HepG2 (cell line): ENCODE results near the gene GALNTL6. TPM values are rescaled to one million over a fixed set of nuclear protein-coding genes. Genes with fewer than 3 reads are reported as not detected.

Experiments used
- ATAC-seq: fragments of 200-7000 bp; cut with Tn5 transposase; 3 replicates; pipeline ENCODE4 v1.9.1; 2020; ENCODE audit warnings: mild to moderate bottlenecking, moderate library complexity
- BruUV-seq: library from RNA; stranded (reverse); fragments of 400-500 nt; replicated peaks from 2 replicates; lab custom pipeline; 2021; lab: Mats Ljungman, UMichigan
- CTCF ChIA-PET: fragments of 300-600 bp; formaldehyde crosslinking; extraction: SDS; loops from one replicate; lab custom pipeline; 2021; ENCODE audit warnings: low total read pairs, inconsistent platforms, low intra/inter-chr PET ratio; lab: Yijun Ruan, JAX
- POLR2A ChIA-PET: fragments of 350-600 bp; sonication (Branson Sonifier 250); formaldehyde crosslinking; loops from one replicate; lab custom pipeline; 2020; ENCODE audit warnings: antibody characterized with exemption, inconsistent platforms; lab: Yijun Ruan, JAX
- DNase-seq: peaks from one replicate; pipeline ENCODE4 v3.0.0-alpha.2; 2015; ENCODE audit warnings: low spot score
- FAIRE-seq: peaks from 3 replicates; lab custom pipeline; 2011; peaks lifted over from hg19 to GRCh38; lab: Jason Lieb, UNC
- H2AFZ ChIP-seq: one replicate; pipeline ENCODE4 v1.6.1; 2011; ENCODE audit warnings: low read length, inconsistent platforms
- H3K27ac ChIP-seq: fragments of 300-600 bp; 3 replicates; pipeline ENCODE4 v1.8.0; 2011; ENCODE audit warnings: mixed run types, mild to moderate bottlenecking, mixed read lengths, low read length, inconsistent platforms; ENCODE audit not compliant: insufficient read depth; ENCODE audit errors: extremely low read length
- H3K27me3 ChIP-seq, 2 experiments: fragments of 200-600 bp in 1 of 2; 2 replicates in 1 of 2; 3 replicates in 1 of 2; pipeline versions ENCODE4 v1.6.0 to v1.8.0; 2011; ENCODE audit warnings: low read length in 2 of 2, mild to moderate bottlenecking in 2 of 2, moderate library complexity in 2 of 2, inconsistent platforms in 1 of 2; ENCODE audit not compliant: insufficient read depth in 2 of 2, control insufficient read depth in 1 of 2
- H3K36me3 ChIP-seq, 2 experiments: fragments of 200-600 bp in 1 of 2; replicated peaks in 1 of 2; 2 replicates in 1 of 2; 3 replicates in 1 of 2; pipeline versions ENCODE4 v1.5.1 to v1.8.0; 2011; ENCODE audit warnings: low read length in 2 of 2, inconsistent platforms in 1 of 2; ENCODE audit not compliant: insufficient read depth in 2 of 2, control insufficient read depth in 1 of 2
- H3K4me1 ChIP-seq: 2 replicates; pipeline ENCODE4 v1.5.1; 2012; ENCODE audit warnings: low read length, inconsistent platforms; ENCODE audit not compliant: insufficient read depth
- H3K4me2 ChIP-seq: 2 replicates; pipeline ENCODE4 v1.6.0; 2011; ENCODE audit warnings: low read depth, low read length, inconsistent platforms
- H3K4me3 ChIP-seq, 3 experiments: fragments of 200-600 bp in 1 of 3; sonication (generic), shearing (Covaris generic) in 1 of 3; replicated peaks in 1 of 3; 2 replicates each; pipeline ENCODE4 v1.5.1; 2011 to 2016; ENCODE audit warnings: low read length in 3 of 3, inconsistent platforms in 2 of 3, low read depth in 2 of 3, mild to moderate bottlenecking in 2 of 3, control low read depth in 1 of 3, mixed read lengths in 1 of 3; ENCODE audit not compliant: insufficient read depth in 1 of 3
- H3K79me2 ChIP-seq: one replicate; pipeline ENCODE4 v1.6.1; 2011; ENCODE audit warnings: low read length, inconsistent platforms; ENCODE audit not compliant: insufficient read depth
- H3K9ac ChIP-seq: 2 replicates; pipeline ENCODE4 v1.6.0; 2011; ENCODE audit warnings: mild to moderate bottlenecking, low read depth, low read length, inconsistent platforms; ENCODE audit not compliant: insufficient read depth
- H3K9me3 ChIP-seq: 2 replicates; pipeline ENCODE4 v1.5.1; 2012; ENCODE audit warnings: mild to moderate bottlenecking, low read length
- H4K20me1 ChIP-seq: 2 replicates; pipeline ENCODE4 v1.6.0; 2011; ENCODE audit warnings: inconsistent platforms, mild to moderate bottlenecking, low read length, moderate library complexity; ENCODE audit not compliant: insufficient read depth
- ASH2L ChIP-seq: fragments of 300-600, 200-600 bp; sonication (generic); IDR thresholded peaks from 2 replicates; pipeline ENCODE4 v1.7.0; 2017; ENCODE audit warnings: low read depth, mild to moderate bottlenecking, moderate library complexity, mixed read lengths, low read length; ENCODE audit not compliant: insufficient read length
- ETS1 ChIP-seq: sonication (generic); formaldehyde crosslinking; IDR thresholded peaks from 2 replicates; pipeline ENCODE4 v1.4.0; 2020; ENCODE audit warnings: missing genetic modification reagents
- EZH2 ChIP-seq: conservative IDR thresholded peaks from 2 replicates; pipeline ENCODE4 v1.6.1; 2012; ENCODE audit warnings: mild to moderate bottlenecking, low read depth, low read length, moderate library complexity
- ISX ChIP-seq: sonication (generic); formaldehyde crosslinking; conservative IDR thresholded peaks from 2 replicates; pipeline ENCODE4 v1.5.0; 2020; ENCODE audit warnings: missing genetic modification reagents
- MEF2D ChIP-seq: sonication (generic); formaldehyde crosslinking; IDR thresholded peaks from 2 replicates; pipeline ENCODE4 v1.5.1; 2020; ENCODE audit warnings: mild to moderate bottlenecking, missing genetic modification reagents
- MTF2 ChIP-seq: sonication (generic); formaldehyde crosslinking; IDR thresholded peaks from 2 replicates; pipeline ENCODE4 v1.5.0; 2020; ENCODE audit warnings: missing genetic modification reagents, borderline replicate concordance
- NONO ChIP-seq, 2 experiments: fragments of 450-650 bp in 1 of 2; sonication (generic) in 1 of 2; formaldehyde crosslinking in 1 of 2; IDR thresholded peaks in 1 of 2; conservative IDR thresholded peaks in 1 of 2; 2 replicates each; pipeline versions ENCODE4 v1.6.1 to v1.8.0; 2017 to 2022; ENCODE audit warnings: mild to moderate bottlenecking in 1 of 2, missing genetic modification reagents in 1 of 2, moderate library complexity in 1 of 2
- PAXIP1 ChIP-seq: sonication (generic); formaldehyde crosslinking; conservative IDR thresholded peaks from 2 replicates; pipeline ENCODE4 v1.4.0; 2020; ENCODE audit warnings: mild to moderate bottlenecking, missing genetic modification reagents, moderate library complexity
- PHB2 ChIP-seq: fragments of 450-650 bp; IDR thresholded peaks from 2 replicates; pipeline ENCODE4 v1.6.1; 2018; ENCODE audit not compliant: partially characterized antibody
- RFX3 ChIP-seq: IDR thresholded peaks from 2 replicates; pipeline ENCODE4 v1.6.1; 2016; ENCODE audit warnings: missing biosample characterization, missing genetic modification reagents
- TFAP4 ChIP-seq: sonication (generic); IDR thresholded peaks from 2 replicates; pipeline ENCODE4 v1.6.1; 2016; ENCODE audit warnings: low read depth, borderline replicate concordance
- U2AF1 ChIP-seq: fragments of 200-400 bp; formaldehyde crosslinking; optimal IDR thresholded peaks from 2 replicates; pipeline ENCODE3; 2017; ENCODE audit warnings: mild to moderate bottlenecking, low read depth, low read length
- ZNF263 ChIP-seq: sonication (generic); formaldehyde crosslinking; IDR thresholded peaks from 2 replicates; pipeline ENCODE4 v1.4.0; 2020; ENCODE audit warnings: missing genetic modification reagents
- ZNF274 ChIP-seq: sonication (generic); formaldehyde crosslinking; IDR thresholded peaks from 2 replicates; pipeline ENCODE4 v1.5.1; 2020; ENCODE audit warnings: mild to moderate bottlenecking, missing genetic modification reagents
- ZNF292 ChIP-seq: sonication (generic); formaldehyde crosslinking; IDR thresholded peaks from 2 replicates; pipeline ENCODE4 v1.8.1; 2022; ENCODE audit warnings: mild to moderate bottlenecking, low read depth, missing genetic modification reagents, borderline replicate concordance
- ZNF749 ChIP-seq: sonication (generic); formaldehyde crosslinking; IDR thresholded peaks from 2 replicates; pipeline ENCODE4 v1.8.0; 2022; ENCODE audit warnings: mild to moderate bottlenecking, missing genetic modification reagents, moderate library complexity, borderline replicate concordance
- ZZZ3 ChIP-seq: sonication (generic); formaldehyde crosslinking; IDR thresholded peaks from 2 replicates; pipeline ENCODE4 v1.4.0; 2020; ENCODE audit warnings: missing genetic modification reagents, mild to moderate bottlenecking, borderline replicate concordance
- WGBS: methylation state at CpG from one replicate; pipeline ENCODE4 v1.1.6; 2017; ENCODE audit warnings: low lambda C conversion rate; 5-methylcytosine and 5-hydroxymethylcytosine counted together
- in situ Hi-C: cut with HindIII; loops from 2 replicates; pipeline ENCODE4 v1.10.0; 2017; ENCODE audit warnings: low pct_unique_long_range_greater_than_20kb; ENCODE audit not compliant: extremely low pct_ligation_motif_present
- intact Hi-C: fragments of 100-400 bp; cut with micrococcal nuclease; formaldehyde crosslinking; loops from one replicate; pipeline ENCODE4 v1.10.0; 2022; ENCODE audit not compliant: unreplicated experiment
- polyA plus RNA-seq, 8 experiments: library from polyadenylated mRNA; depleted of rRNA in 3 of 8; stranded (reverse) in 7 of 8; unstranded in 1 of 8; fragments of >200 nt; fragmentation: Illumina TruSeq in 4 of 8; extraction: Trizol in 4 of 8; gene quantifications; 2 replicates each; pipeline versions ENCODE4 v1.2.1 to v1.2.3, GENCODE V29; 2011 to 2016; ENCODE audit warnings: low read depth in 4 of 8, missing spikeins in 1 of 8, mixed read lengths in 1 of 8; ENCODE audit not compliant: insufficient read depth in 1 of 8
- total RNA-seq, 5 experiments: library from RNA; depleted of rRNA; stranded (reverse); fragments of >200 nt; fragmentation: Illumina TruSeq; extraction: Trizol; gene quantifications; 2 replicates each; pipeline ENCODE4 v1.2.3, GENCODE V29; 2016; ENCODE audit warnings: low read depth in 1 of 5

GALNTL6 gene
- total and polyA plus RNA-seq, 2 of the 13 experiments (the other 11 are each of a cell fraction or from before 2014, with no cell fraction given): not detected

GRCh38 chr4:172546782-172547181 lies 733.6 kb downstream of the GALNTL6 start (continued):
- TF ChIP-seq RFX3: no peak
- no peak for TF ChIP-seq ZNF292 (CRISPR knock-in tag)
- TF ChIP-seq ZNF749 (CRISPR knock-in tag): no peak

- BruUV-seq: no TSS peak
- no peak for FAIRE-seq
- no peak for TF ChIP-seq MTF2 (CRISPR knock-in tag)
- TF ChIP-seq ETS1 (CRISPR knock-in tag): no peak
- TF ChIP-seq PAXIP1: no peak
- no peak for TF ChIP-seq MEF2D (CRISPR knock-in tag)
- no peak for TF ChIP-seq TFAP4
- no peak for TF ChIP-seq U2AF1
- TF ChIP-seq ZNF263 (CRISPR knock-in tag): no peak
- TF ChIP-seq ZZZ3: no peak
- TF ChIP-seq ISX: no peak
- TF ChIP-seq EZH2: no peak
- TF ChIP-seq ZNF274: no peak
- no peak for TF ChIP-seq ASH2L
- TF ChIP-seq PHB2: no peak
- TF ChIP-seq NONO (IDR thresholded peaks at IDR 0.05): no peak
- TF ChIP-seq NONO (CRISPR knock-in tag; conservative IDR thresholded peaks at IDR 0.05): no peak
These were observed 734.5 kb downstream of the GALNTL6 start for GRCh38 chr4:172547724-172548123.

More at GRCh38 chr4:172547724-172548123, 734.5 kb downstream of the GALNTL6 start:
- WGBS: 13% methylated on average over 3 of the region's 3 CpGs
- ATAC-seq: no peak
- intact Hi-C loops: no loop called here
- no peaks in the 10 kb centered on the region for H3K27me3 ChIP-seq
- no peaks in the 10 kb centered on the region for H3K36me3 ChIP-seq
- no peak overlapping the region for H3K9ac ChIP-seq
- no peak overlapping the region for H2AFZ ChIP-seq
- no peaks in the 10 kb centered on the region for H3K4me1 ChIP-seq
- no peak overlapping the region for H3K4me3 ChIP-seq
- in situ Hi-C loops: no loop called here
- no peaks in the 10 kb centered on the region for H3K9me3 ChIP-seq
- no peak for DNase-seq
- H4K20me1 ChIP-seq: no peaks in the 10 kb centered on the region
- H3K4me2 ChIP-seq: no peak overlapping the region
- no peak overlapping the region for H3K27ac ChIP-seq
- ChIA-PET POLR2A (no interaction called here), CTCF (no interaction called here)
- no peaks in the 10 kb centered on the region for H3K79me2 ChIP-seq
